ENCODE measurements around the gene AIFM3.
"Not testable (repeated sequence)": the region's sequence is repeated elsewhere in the genome, so short reads cannot be mapped to it uniquely, and the experiment has no call there.

AIFM3 gene

GRCh38 chr22:20959578-20960461 lies 7.2 kb upstream of the AIFM3 start:
- no peak for DNase-seq

GRCh38 chr22:20960609-20961008 lies 6.4 kb upstream of the AIFM3 start:
- no peak for DNase-seq

- no peak for DNase-seq
Measured at GRCh38 chr22:20962491-20962945, 4.5 kb upstream of the AIFM3 start.

- DNase-seq, result no peak
Measured at GRCh38 chr22:20963201-20964052, 3.6 kb upstream of the AIFM3 start.

GRCh38 chr22:20964090-20964798 lies 2.8 kb upstream of the AIFM3 start:
- no peak for DNase-seq

GRCh38 chr22:20964799-20965103 lies 2.3 kb upstream of the AIFM3 start:
- DNase-seq, result no peak

- no peak for DNase-seq
Measured at GRCh38 chr22:20965104-20965887, 1.8 kb upstream of the AIFM3 start.

GRCh38 chr22:20965888-20966855 lies 883 bp upstream of the AIFM3 start:
- DNase-seq, result no peak

- DNase-seq, result no peak
Measured at GRCh38 chr22:20967697-20968211, 699 bp downstream of the AIFM3 start.

- no peak for DNase-seq
Measured at GRCh38 chr22:20968281-20968977, 1.4 kb downstream of the AIFM3 start.

- DNase-seq, result no peak
Measured at GRCh38 chr22:20970939-20971657, 4.0 kb downstream of the AIFM3 start.

- not testable (repeated sequence) for DNase-seq
Measured at GRCh38 chr22:20972014-20972694, 5.1 kb downstream of the AIFM3 start.

GRCh38 chr22:20972933-20973577 lies 6.0 kb downstream of the AIFM3 start:
- DNase-seq, result no peak

- no peak for DNase-seq
Measured at GRCh38 chr22:20973634-20974286, 6.7 kb downstream of the AIFM3 start.

- DNase-seq, result no peak
Measured at GRCh38 chr22:20974336-20974955, 7.4 kb downstream of the AIFM3 start.

- DNase-seq, result no peak
Measured at GRCh38 chr22:20975541-20976290, 8.7 kb downstream of the AIFM3 start.
